C1 segment of cervical spinal cord (tissue), 14 donors: ENCODE data around the gene GLI2.

Source experiments
- DNase-seq, 14 donors: peaks; one replicate each; lab custom pipeline; 2025; lab: John Stamatoyannopoulos, UW

The GLI2 gene

GRCh38 chr2:120754067-120754960 lies 18.6 kb downstream of the GLI2 start:
- no peak for DNase-seq

- DNase-seq: peak in 2 of 14 donors; percentile 35 to 43
These were observed 22.8 kb downstream of the GLI2 start for GRCh38 chr2:120758181-120759144.

- no peak for DNase-seq
These were observed 24.1 kb downstream of the GLI2 start for GRCh38 chr2:120759543-120760331.

GRCh38 chr2:120760446-120761135 lies 24.9 kb downstream of the GLI2 start:
- no peak for DNase-seq

- DNase-seq: peak in 1 of 14 donors; percentile 68
These were observed 25.6 kb downstream of the GLI2 start for GRCh38 chr2:120761164-120761861.

- peak in 1 of 14 donors; percentile 68 for DNase-seq
These were observed 26.2 kb downstream of the GLI2 start for GRCh38 chr2:120761911-120762310.

GRCh38 chr2:120762341-120763061 lies 26.8 kb downstream of the GLI2 start:
- DNase-seq: no peak

- no peak for DNase-seq
These were observed 27.8 kb downstream of the GLI2 start for GRCh38 chr2:120763508-120763907.

- no peak for DNase-seq
These were observed 28.3 kb downstream of the GLI2 start for GRCh38 chr2:120763931-120764330.

GRCh38 chr2:120764492-120764891 lies 28.8 kb downstream of the GLI2 start:
- no peak for DNase-seq

GRCh38 chr2:120764991-120765677 lies 29.5 kb downstream of the GLI2 start:
- DNase-seq: peak in 2 of 14 donors; percentile 42 to 52

- no peak for DNase-seq
These were observed 30.2 kb downstream of the GLI2 start for GRCh38 chr2:120765678-120766469.

- DNase-seq: no peak
These were observed 31.0 kb downstream of the GLI2 start for GRCh38 chr2:120766470-120767351.

- no peak for DNase-seq
These were observed 31.9 kb downstream of the GLI2 start for GRCh38 chr2:120767486-120768005.

- DNase-seq: no peak
These were observed 32.7 kb downstream of the GLI2 start for GRCh38 chr2:120768112-120769048.
